ENCODE data around the gene AIMP1.

AIMP1 gene

GRCh38 chr4:106315968-106316772, at the start of gene AIMP1, which contains the start of gene TBCK:
Gene AIMP1, plus strand, starts transcription at chr4:106316550. Its CDS starts 8,460 bp downstream, at chr4:106325010.
Gene TBCK, minus strand, starts transcription at chr4:106316209. Its CDS starts 7,249 bp downstream, at chr4:106308960.
- peak; percentile 93 for DNase-seq

- DNase-seq, result no peak
Measured at GRCh38 chr4:106268786-106269185, 47.6 kb upstream of the AIMP1 start.

- no peak for DNase-seq
Measured at GRCh38 chr4:106269711-106270110, 46.6 kb upstream of the AIMP1 start.

GRCh38 chr4:106270736-106271135, 45.6 kb upstream of the AIMP1 start:
- DNase-seq, result no peak

GRCh38 chr4:106273831-106274230, 42.5 kb upstream of the AIMP1 start:
- no peak for DNase-seq

- DNase-seq, result no peak
Measured at GRCh38 chr4:106277140-106277675, 39.1 kb upstream of the AIMP1 start.

- DNase-seq, result no peak
Measured at GRCh38 chr4:106284227-106284626, 32.1 kb upstream of the AIMP1 start.

GRCh38 chr4:106286611-106287010, 29.7 kb upstream of the AIMP1 start:
- DNase-seq, result no peak

- DNase-seq, result no peak
Measured at GRCh38 chr4:106287353-106287969, 28.9 kb upstream of the AIMP1 start.

- DNase-seq, result no peak
Measured at GRCh38 chr4:106289737-106290136, 26.6 kb upstream of the AIMP1 start.

GRCh38 chr4:106291678-106292077, 24.7 kb upstream of the AIMP1 start:
- no peak for DNase-seq

- DNase-seq, result no peak
Measured at GRCh38 chr4:106294062-106294461, 22.3 kb upstream of the AIMP1 start.

GRCh38 chr4:106297245-106298035, 18.9 kb upstream of the AIMP1 start:
- no peak for DNase-seq

- no peak for DNase-seq
Measured at GRCh38 chr4:106299977-106300376, 16.4 kb upstream of the AIMP1 start.

- no peak for DNase-seq
Measured at GRCh38 chr4:106301393-106302061, 14.8 kb upstream of the AIMP1 start.

GRCh38 chr4:106302062-106302438, 14.3 kb upstream of the AIMP1 start:
- no peak for DNase-seq

GRCh38 chr4:106303548-106304281, 12.6 kb upstream of the AIMP1 start:
- DNase-seq, result no peak

- no peak for DNase-seq
Measured at GRCh38 chr4:106304632-106305031, 11.7 kb upstream of the AIMP1 start.

- DNase-seq, result no peak
Measured at GRCh38 chr4:106305435-106306055, 10.8 kb upstream of the AIMP1 start.

GRCh38 chr4:106306561-106306960, 9.8 kb upstream of the AIMP1 start:
- no peak for DNase-seq

- DNase-seq, result no peak
Measured at GRCh38 chr4:106312377-106312776, 4.0 kb upstream of the AIMP1 start.

All from CD4-positive, alpha-beta T cell treated with Interleukin-10 for 1 hour (primary cell).